Measurements from ENCODE around the gene FTCD. TPM values are rescaled to one million over a fixed set of nuclear protein-coding genes. Genes with fewer than 3 reads are reported as not detected.
A peak's percentile ranks its signal among the peaks of the same experiment; 100 is the strongest.

FTCD gene
- total and polyA plus RNA-seq, 9 of the 15 experiments (the other 6 are each of a cell fraction or from before 2014, with no cell fraction given): 0.11 to 1.6 (median 0.67) TPM; not detected in 5

DNA sequence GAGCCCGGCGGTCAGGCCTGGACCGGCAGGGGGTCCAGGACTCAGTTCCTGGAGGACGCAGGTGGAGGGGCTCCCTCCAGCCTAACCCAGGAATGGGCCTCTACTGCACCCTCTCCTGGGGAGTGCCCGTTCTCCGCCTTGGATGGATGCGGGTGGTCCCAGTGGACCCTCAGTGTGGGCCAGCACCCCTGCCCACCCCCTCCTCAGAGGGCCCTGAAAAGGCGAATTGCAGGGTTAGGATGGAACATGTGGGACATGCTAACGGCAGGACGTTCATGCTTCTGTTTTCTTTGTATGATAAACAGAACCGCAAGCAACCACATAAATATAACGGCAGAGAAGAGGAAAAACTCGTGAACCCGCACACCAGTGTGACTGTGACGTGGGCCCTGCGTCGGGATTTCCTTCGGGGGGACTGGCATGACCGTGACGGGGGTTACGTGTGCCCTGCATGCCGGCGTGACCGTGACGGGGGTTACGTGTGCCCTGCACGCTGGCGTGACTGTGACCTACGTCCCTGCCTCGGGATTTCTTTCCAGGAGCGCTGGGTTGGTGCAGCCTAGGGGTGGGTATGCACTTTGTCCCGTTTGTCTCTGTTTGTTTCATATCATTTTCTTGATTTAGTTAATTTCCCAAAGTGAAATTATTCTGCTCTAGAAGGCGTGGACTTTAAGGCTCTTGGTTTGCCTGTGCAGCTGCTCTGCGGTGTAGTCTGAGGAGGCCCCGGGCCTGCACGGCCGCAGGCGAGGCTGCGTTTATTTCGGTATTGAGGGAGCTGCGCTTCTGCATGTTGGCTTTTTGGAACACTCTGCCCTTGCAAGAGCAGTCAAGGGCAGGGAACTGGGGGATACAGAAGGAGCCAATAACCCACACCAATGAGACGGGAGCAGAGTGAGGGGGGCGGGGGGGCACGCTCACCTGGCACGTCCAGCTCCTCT lies 3.1 kb downstream of the FTCD start:
- intact Hi-C loops (cut with micrococcal nuclease) (loop anchor here (2.0 to 5.0 kb wide), 3 partner anchors 37 to 75 kb away; partner anchors contain the start of gene LSS), in situ Hi-C loops (cut with MboI) (no loop called here)
- H3K9me3 ChIP-seq (replicated peaks; ENCODE audit: control insufficient read depth, insufficient read depth, low read depth, low read length): no peaks in the 10 kb centered on the region
- H3K4me3 ChIP-seq: no peak overlapping the region
- BruUV-seq (replicated peaks): no TSS peak
- peak overlapping the region; percentile 74; the same call in 2 of the 3 replicates for H3K27ac ChIP-seq (ENCODE audit: extremely low read depth, low read depth, low read length)
- H3K4me1 ChIP-seq (replicated peaks in 1 of 2; ENCODE audit: control insufficient read depth in 2 of 2, insufficient read depth in 2 of 2, low read length in 2 of 2): peaks cover 15 to 77% of the 10 kb centered on the region in 2 experiments
- peak overlapping the region; percentile 68 to 87; a peak in 3 of 4 replicates for H3K9ac ChIP-seq (ENCODE audit: insufficient read depth in 1 of 2, low read depth in 2 of 2, low read length in 2 of 2)
- no peaks in the 10 kb centered on the region; the same call in 2 of the 3 replicates for H3K79me2 ChIP-seq (ENCODE audit: control insufficient read depth, insufficient read depth, low read length)
- FAIRE-seq: no peak
- no peaks in the 10 kb centered on the region for H4K20me1 ChIP-seq (replicated peaks; ENCODE audit: control insufficient read depth, insufficient read depth, low read length)
- peak overlapping the region; percentile 75 for H3K4me2 ChIP-seq (ENCODE audit: insufficient read depth, low read length)
- peaks cover 13% of the 10 kb centered on the region; the same call in 2 of the 3 replicates for H3K36me3 ChIP-seq (ENCODE audit: control insufficient read depth, insufficient read depth, low read length)
- H3K27me3 ChIP-seq (ENCODE audit: control insufficient read depth in 2 of 2, insufficient read depth in 2 of 2, low read length in 2 of 2): no peaks in the 10 kb centered on the region
- no peak for ATAC-seq
- TF ChIP-seq HMGN3 (IDR thresholded peaks at IDR 0.05; ENCODE audit: borderline replicate concordance, extremely low read depth, insufficient read length, low read depth, low read length): peak; percentile 8
- TF ChIP-seq, protein P1, sequence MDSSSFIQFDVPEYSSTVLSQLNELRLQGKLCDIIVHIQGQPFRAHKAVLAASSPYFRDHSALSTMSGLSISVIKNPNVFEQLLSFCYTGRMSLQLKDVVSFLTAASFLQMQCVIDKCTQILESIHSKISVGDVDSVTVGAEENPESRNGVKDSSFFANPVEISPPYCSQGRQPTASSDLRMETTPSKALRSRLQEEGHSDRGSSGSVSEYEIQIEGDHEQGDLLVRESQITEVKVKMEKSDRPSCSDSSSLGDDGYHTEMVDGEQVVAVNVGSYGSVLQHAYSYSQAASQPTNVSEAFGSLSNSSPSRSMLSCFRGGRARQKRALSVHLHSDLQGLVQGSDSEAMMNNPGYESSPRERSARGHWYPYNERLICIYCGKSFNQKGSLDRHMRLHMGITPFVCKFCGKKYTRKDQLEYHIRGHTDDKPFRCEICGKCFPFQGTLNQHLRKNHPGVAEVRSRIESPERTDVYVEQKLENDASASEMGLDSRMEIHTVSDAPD (CRISPR knock-in tag; IDR thresholded peaks at IDR 0.05): no peak
- H2AFZ ChIP-seq (ENCODE audit: low read depth, low read length): peak overlapping the region; percentile 86
- ChIA-PET CTCF (ENCODE audit: low intra/inter-chr PET ratio) (interaction anchor here (0.7 kb wide), 1 partner anchor 58 kb away, joined by 3 read pairs; no protein-coding TSS in a partner anchor), POLR2A (interaction anchor here (0.6 to 2.1 kb wide), 3 partner anchors 9 to 62 kb away, joined by 3 to 16 read pairs (median 4); no protein-coding TSS in a partner anchor)
- WGBS (ENCODE audit: insufficient coverage, low coverage, missing lambda C conversion rate): 90% methylated on average over 42 of the region's 45 CpGs
- DNase-seq (ENCODE audit: extremely low read depth in 1 of 4, low spot score in 3 of 4): no peak
- H3K9me1 ChIP-seq (ENCODE audit: control insufficient read depth, insufficient read depth, low read length): no peaks in the 10 kb centered on the region
